PC-9 (cell line): ENCODE results near the gene DERL2.

Experiments used
- EZH2 ChIP-seq: fragments of 200-600 bp; sonication (generic); IDR thresholded peaks from 2 replicates; pipeline ENCODE4 v1.8.0; 2017; ENCODE audit warnings: antibody characterized with exemption, low read depth
- TF ChIP-seq, protein P1 (sequence below): fragments of 200-600 bp; sonication (generic); conservative IDR thresholded peaks from 2 replicates; pipeline ENCODE4 v1.6.1; 2017; ENCODE audit warnings: mixed run types, antibody characterized with exemption, mild to moderate bottlenecking, moderate library complexity

DNA sequence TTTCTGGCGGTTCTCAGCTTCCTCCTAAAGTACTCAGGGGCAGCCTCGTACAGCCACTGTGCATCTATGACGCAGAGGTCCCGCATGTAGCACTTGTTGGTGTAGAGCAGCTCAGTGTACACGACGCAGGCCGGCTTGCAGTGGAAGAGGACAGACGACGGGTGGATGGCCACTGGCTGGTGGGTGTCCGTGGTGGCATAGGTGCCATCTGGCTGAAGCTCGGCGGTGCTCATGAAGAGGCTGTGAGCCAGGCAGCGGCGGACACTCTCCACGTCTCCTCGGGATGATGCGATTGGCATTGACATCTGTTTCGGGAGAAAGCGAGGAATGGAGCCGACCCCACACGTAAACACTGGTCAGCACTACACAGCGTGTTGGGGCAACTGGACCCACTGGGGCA, 41.8 kb downstream of the DERL2 start:
- TF ChIP-seq, protein P1, sequence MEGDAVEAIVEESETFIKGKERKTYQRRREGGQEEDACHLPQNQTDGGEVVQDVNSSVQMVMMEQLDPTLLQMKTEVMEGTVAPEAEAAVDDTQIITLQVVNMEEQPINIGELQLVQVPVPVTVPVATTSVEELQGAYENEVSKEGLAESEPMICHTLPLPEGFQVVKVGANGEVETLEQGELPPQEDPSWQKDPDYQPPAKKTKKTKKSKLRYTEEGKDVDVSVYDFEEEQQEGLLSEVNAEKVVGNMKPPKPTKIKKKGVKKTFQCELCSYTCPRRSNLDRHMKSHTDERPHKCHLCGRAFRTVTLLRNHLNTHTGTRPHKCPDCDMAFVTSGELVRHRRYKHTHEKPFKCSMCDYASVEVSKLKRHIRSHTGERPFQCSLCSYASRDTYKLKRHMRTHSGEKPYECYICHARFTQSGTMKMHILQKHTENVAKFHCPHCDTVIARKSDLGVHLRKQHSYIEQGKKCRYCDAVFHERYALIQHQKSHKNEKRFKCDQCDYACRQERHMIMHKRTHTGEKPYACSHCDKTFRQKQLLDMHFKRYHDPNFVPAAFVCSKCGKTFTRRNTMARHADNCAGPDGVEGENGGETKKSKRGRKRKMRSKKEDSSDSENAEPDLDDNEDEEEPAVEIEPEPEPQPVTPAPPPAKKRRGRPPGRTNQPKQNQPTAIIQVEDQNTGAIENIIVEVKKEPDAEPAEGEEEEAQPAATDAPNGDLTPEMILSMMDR = no peak
- no peak for TF ChIP-seq EZH2
